Calu3 (cell line): Measurements from ENCODE around the gene NUMBL. TPM values are rescaled to one million over a fixed set of nuclear protein-coding genes. Genes with fewer than 3 reads are reported as not detected.

Experiments
- BruUV-seq: library from RNA; stranded (reverse); fragments of 400-500 nt; replicated peaks from 2 replicates; lab custom pipeline; 2021; lab: Mats Ljungman, UMichigan
- CTCF ChIA-PET: fragments of 300-600 bp; sonication (Branson Sonifier 250); formaldehyde crosslinking; loops from one replicate; lab custom pipeline; 2022; ENCODE audit warnings: antibody characterized with exemption; lab: Charles Lee
- DNase-seq: peaks from one replicate; pipeline ENCODE4 v3.0.0; 2022
- H3K27ac Mint-ChIP-seq: one replicate; pipeline ENCODE4 v1.8.0; 2022; ENCODE audit warnings: mixed read lengths; ENCODE audit not compliant: unreplicated experiment
- H3K27me3 Mint-ChIP-seq: one replicate; pipeline ENCODE4 v1.8.0; 2022; ENCODE audit warnings: mixed read lengths; ENCODE audit not compliant: unreplicated experiment
- H3K36me3 Mint-ChIP-seq: one replicate; pipeline ENCODE4 v1.8.0; 2022; ENCODE audit warnings: mild to moderate bottlenecking, moderate library complexity, mixed read lengths; ENCODE audit not compliant: insufficient read depth, unreplicated experiment
- H3K4me1 Mint-ChIP-seq: one replicate; pipeline ENCODE4 v1.8.0; 2022; ENCODE audit warnings: mild to moderate bottlenecking, low read depth, mixed read lengths; ENCODE audit not compliant: unreplicated experiment
- H3K4me3 Mint-ChIP-seq: one replicate; pipeline ENCODE4 v1.8.0; 2022; ENCODE audit warnings: mild to moderate bottlenecking, low read depth, moderate library complexity, mixed read lengths; ENCODE audit not compliant: unreplicated experiment
- H3K9me3 Mint-ChIP-seq: one replicate; pipeline ENCODE4 v1.8.0; 2022; ENCODE audit warnings: low read depth, mixed read lengths; ENCODE audit not compliant: unreplicated experiment
- intact Hi-C: fragments of 100-400 bp; cut with micrococcal nuclease; formaldehyde crosslinking; loops from one replicate; pipeline ENCODE4 v1.10.0; 2022; ENCODE audit not compliant: unreplicated experiment
- total RNA-seq: library from RNA; stranded (reverse); gene quantifications from 2 replicates; pipeline ENCODE4 v1.2.3, GENCODE V29; 2022
- TF ChIP-seq, protein P1 (sequence below): fragments of 200-600 bp; IDR thresholded peaks from one replicate; pipeline ENCODE4 v1.8.0; 2022; ENCODE audit warnings: antibody characterized with exemption; ENCODE audit not compliant: unreplicated experiment

The NUMBL gene
- total RNA-seq, 1 experiment from 2014 or later, result 21.4 TPM

DNA sequence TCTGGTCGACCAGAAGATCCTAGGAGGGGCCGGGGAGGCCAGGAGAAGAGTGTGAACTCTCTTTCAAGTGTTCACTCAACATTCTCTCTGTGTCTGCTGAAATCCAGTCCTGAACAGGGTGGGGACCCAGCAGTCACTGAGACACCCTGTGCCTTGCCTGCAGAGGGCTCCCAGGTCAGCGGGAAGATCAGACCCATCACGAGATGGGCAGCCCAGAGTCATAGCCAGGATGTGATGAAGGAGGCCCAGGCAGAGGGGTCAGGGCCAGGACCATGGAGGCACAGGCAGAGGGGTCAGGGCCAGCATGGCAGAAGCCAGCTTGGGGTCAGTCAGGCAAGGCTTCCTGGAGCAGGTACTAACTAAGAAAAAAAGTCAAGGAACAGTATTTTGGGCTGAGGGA is 9.4 kb downstream of the NUMBL start:
- no TSS peak for BruUV-seq
- CTCF ChIA-PET, result no interaction called here
- intact Hi-C loops, result no loop called here
- no peak for DNase-seq
- H3K9me3 Mint-ChIP-seq, result no peaks in the 10 kb centered on the region
- no peaks in the 10 kb centered on the region for H3K27me3 Mint-ChIP-seq
- H3K36me3 Mint-ChIP-seq, result peaks cover 6% of the 10 kb centered on the region
- TF ChIP-seq, protein P1, sequence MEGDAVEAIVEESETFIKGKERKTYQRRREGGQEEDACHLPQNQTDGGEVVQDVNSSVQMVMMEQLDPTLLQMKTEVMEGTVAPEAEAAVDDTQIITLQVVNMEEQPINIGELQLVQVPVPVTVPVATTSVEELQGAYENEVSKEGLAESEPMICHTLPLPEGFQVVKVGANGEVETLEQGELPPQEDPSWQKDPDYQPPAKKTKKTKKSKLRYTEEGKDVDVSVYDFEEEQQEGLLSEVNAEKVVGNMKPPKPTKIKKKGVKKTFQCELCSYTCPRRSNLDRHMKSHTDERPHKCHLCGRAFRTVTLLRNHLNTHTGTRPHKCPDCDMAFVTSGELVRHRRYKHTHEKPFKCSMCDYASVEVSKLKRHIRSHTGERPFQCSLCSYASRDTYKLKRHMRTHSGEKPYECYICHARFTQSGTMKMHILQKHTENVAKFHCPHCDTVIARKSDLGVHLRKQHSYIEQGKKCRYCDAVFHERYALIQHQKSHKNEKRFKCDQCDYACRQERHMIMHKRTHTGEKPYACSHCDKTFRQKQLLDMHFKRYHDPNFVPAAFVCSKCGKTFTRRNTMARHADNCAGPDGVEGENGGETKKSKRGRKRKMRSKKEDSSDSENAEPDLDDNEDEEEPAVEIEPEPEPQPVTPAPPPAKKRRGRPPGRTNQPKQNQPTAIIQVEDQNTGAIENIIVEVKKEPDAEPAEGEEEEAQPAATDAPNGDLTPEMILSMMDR, result no peak
- no peaks in the 10 kb centered on the region for H3K4me1 Mint-ChIP-seq
- H3K27ac Mint-ChIP-seq, result no peak overlapping the region
- no peak overlapping the region for H3K4me3 Mint-ChIP-seq

DNA sequence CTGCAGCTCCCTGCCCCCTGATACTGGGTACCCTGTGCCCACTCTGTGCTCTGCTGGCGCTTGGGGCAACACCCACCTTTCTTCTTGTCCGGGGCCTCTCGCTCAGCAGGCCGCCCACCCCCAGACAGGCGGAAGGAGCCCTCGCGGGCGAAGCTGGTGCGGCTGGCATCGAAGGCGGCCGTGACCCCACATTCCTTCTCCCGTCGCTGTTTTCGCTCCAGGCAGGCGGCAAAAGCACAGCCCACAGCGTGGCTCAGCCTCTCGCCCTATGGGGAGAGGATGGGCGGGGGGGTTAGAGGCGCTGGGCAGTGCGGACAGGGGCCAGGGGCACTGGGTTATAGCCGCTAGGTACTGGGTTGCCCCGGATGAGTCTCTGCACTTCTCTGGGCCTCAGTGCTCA is 13.3 kb downstream of the NUMBL start:
- intact Hi-C loops, result no loop called here
- CTCF ChIA-PET, result no interaction called here
- Mint-ChIP-seq H3K4me3 (no peak overlapping the region), H3K9me3 (no peaks in the 10 kb centered on the region), H3K4me1 (no peaks in the 10 kb centered on the region), H3K36me3 (peaks cover 6% of the 10 kb centered on the region), H3K27me3 (no peaks in the 10 kb centered on the region), H3K27ac (no peak overlapping the region)
- BruUV-seq, result no TSS peak
- DNase-seq, result no peak
- TF ChIP-seq, protein P1, result no peak

- intact Hi-C loops, result no loop called here
- Mint-ChIP-seq H3K27ac (no peak overlapping the region), H3K27me3 (no peaks in the 10 kb centered on the region), H3K36me3 (peaks cover 6% of the 10 kb centered on the region), H3K4me3 (no peak overlapping the region), H3K4me1 (no peaks in the 10 kb centered on the region), H3K9me3 (no peaks in the 10 kb centered on the region)
- no peak for DNase-seq
- no TSS peak for BruUV-seq
- TF ChIP-seq, protein P1, result no peak
- CTCF ChIA-PET, result no interaction called here
Observed at GRCh38 chr19:40674291-40674690, 16.2 kb downstream of the NUMBL start.

GRCh38 chr19:40673397-40673796 is 17.1 kb downstream of the NUMBL start:
- H3K36me3 Mint-ChIP-seq, result peaks cover 6% of the 10 kb centered on the region
- no peaks in the 10 kb centered on the region for H3K4me1 Mint-ChIP-seq

More at GRCh38 chr19:40673397-40673796, 17.1 kb downstream of the NUMBL start:
- DNase-seq, result no peak
- intact Hi-C loops, result no loop called here
- no peak overlapping the region for H3K27ac Mint-ChIP-seq
- TF ChIP-seq, protein P1, result no peak
- no peaks in the 10 kb centered on the region for H3K9me3 Mint-ChIP-seq
- BruUV-seq, result no TSS peak
- CTCF ChIA-PET, result no interaction called here
- H3K4me3 Mint-ChIP-seq, result no peak overlapping the region
- H3K27me3 Mint-ChIP-seq, result no peaks in the 10 kb centered on the region
